NCI-H146 treated with DMSO at 0.1 percent for 48 hours (cell line): Measurements from ENCODE around the gene CSMD2.

Experiments
- DNase-seq: peaks from one replicate; lab custom pipeline; 2025; ENCODE audit not compliant: unreplicated experiment; lab: John Stamatoyannopoulos, UW

The CSMD2 gene

GRCh38 chr1:33575324-33575879 is 589.6 kb downstream of the CSMD2 start:
- no peak for DNase-seq

GRCh38 chr1:33573661-33574060 is 591.4 kb downstream of the CSMD2 start:
- DNase-seq = no peak

GRCh38 chr1:33572387-33572786 is 592.6 kb downstream of the CSMD2 start:
- DNase-seq = no peak

GRCh38 chr1:33569331-33569730 is 595.7 kb downstream of the CSMD2 start:
- no peak for DNase-seq

GRCh38 chr1:33563699-33564098 is 601.3 kb downstream of the CSMD2 start:
- no peak for DNase-seq

- DNase-seq = no peak
Measured at GRCh38 chr1:33562563-33562962, 602.5 kb downstream of the CSMD2 start.

- no peak for DNase-seq
Measured at GRCh38 chr1:33561576-33561975, 603.5 kb downstream of the CSMD2 start.

GRCh38 chr1:33560680-33561079 is 604.4 kb downstream of the CSMD2 start:
- no peak for DNase-seq

GRCh38 chr1:33548721-33549120 is 616.3 kb downstream of the CSMD2 start:
- DNase-seq = no peak

- no peak for DNase-seq
Measured at GRCh38 chr1:33548319-33548718, 616.7 kb downstream of the CSMD2 start.

GRCh38 chr1:33547576-33547975 is 617.5 kb downstream of the CSMD2 start:
- DNase-seq = no peak

GRCh38 chr1:33541966-33542365 is 623.1 kb downstream of the CSMD2 start:
- DNase-seq = no peak

- no peak for DNase-seq
Measured at GRCh38 chr1:33537885-33538284, 627.1 kb downstream of the CSMD2 start.

GRCh38 chr1:33535334-33535733 is 629.7 kb downstream of the CSMD2 start:
- DNase-seq = no peak

- DNase-seq = no peak
Measured at GRCh38 chr1:33532936-33533335, 632.1 kb downstream of the CSMD2 start.

- no peak for DNase-seq
Measured at GRCh38 chr1:33532250-33532649, 632.8 kb downstream of the CSMD2 start.

- DNase-seq = no peak
Measured at GRCh38 chr1:33529957-33530356, 635.1 kb downstream of the CSMD2 start.

GRCh38 chr1:33527934-33528333 is 637.1 kb downstream of the CSMD2 start:
- DNase-seq = no peak

GRCh38 chr1:33524586-33524985 is 640.4 kb downstream of the CSMD2 start:
- DNase-seq = no peak

GRCh38 chr1:33519240-33519884 is 645.7 kb downstream of the CSMD2 start:
- DNase-seq = no peak

GRCh38 chr1:33517596-33518250 is 647.3 kb downstream of the CSMD2 start:
- DNase-seq = no peak

GRCh38 chr1:33516891-33517567 is 648.0 kb downstream of the CSMD2 start:
- DNase-seq = no peak
